ENCODE data around the gene METAP1.
"Not testable (repeated sequence)": the region's sequence is repeated elsewhere in the genome, so short reads cannot be mapped to it uniquely, and the experiment has no call there.

Gene METAP1

DNA sequence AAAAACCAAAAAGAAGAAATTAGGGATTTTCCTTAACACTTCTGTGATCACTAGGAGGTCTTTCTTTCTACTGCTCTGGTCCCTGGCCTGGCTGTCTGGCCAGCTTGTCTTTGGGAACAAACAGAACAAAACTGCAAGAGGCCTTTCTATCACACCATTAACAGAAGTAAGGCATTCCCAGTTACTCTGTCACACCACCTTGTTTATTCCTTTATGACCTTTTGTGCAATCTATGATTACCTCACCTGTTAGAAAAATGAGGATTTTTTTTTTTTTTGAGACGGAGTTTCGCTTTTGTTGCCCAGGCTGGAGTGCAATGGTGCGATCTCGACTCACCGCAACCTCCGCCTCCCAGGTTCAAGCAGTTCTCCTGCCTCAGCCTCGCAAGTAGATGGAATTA is 3.0 kb downstream of the METAP1 start:
- no peak for DNase-seq

DNA sequence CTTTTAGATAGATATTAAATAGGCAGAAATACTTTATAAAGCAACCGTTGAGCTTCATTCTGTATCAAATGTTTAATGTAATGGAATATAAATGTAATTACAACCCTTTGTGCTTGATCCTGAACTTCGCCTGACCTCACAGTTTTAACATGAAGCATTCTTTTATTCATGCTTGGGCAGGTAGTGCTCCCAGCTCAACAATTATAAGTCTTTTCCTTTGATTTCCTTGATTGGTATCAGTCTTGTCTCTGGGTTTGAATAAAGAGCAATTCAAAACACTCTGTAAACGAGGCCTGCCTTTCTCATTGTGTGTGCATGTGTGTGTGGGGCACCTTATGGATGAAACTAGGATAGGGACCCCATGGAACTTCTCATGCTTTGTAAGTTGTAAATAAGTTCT is 6.8 kb downstream of the METAP1 start:
- peak; percentile 12 for DNase-seq

DNA sequence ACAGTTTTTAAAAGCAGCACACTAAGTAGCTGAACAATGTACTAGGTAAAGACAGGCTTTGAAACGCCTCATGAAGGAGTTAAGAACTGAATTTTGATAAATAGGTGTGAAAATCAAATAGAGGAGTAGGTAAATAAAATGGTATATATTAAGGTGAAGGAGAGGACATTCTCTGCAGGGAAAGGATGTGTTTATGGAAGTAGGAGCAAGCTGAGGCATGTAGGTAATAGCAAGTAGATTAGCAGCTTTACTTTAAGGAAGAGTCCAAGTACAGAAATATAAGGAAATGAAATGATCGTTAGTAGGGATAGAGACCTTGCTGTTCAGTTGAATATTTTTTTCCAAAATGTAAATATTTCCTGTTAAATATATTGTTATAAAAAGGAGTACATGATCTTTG is 12.5 kb downstream of the METAP1 start:
- DNase-seq: no peak

DNA sequence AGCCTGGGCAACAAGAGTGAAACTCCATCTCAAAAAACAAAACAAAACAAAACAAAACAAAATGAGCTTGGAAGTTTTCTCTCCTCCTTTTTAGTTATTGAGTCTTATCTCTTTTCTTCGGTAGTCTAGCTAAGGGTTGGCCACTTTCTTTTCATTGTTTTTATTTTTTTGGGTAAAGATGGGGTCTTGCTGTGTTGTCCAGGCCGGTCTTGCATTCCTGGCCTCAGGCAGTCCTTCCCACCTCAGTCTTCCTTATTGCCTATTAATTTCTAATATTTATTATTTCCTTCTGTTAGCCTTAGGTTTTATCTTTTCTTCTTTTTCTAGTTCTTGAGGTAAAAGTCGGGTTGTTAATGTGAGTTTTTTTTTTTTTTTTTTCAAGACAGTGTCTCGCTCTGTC is 16.4 kb downstream of the METAP1 start:
- no peak for DNase-seq

DNA sequence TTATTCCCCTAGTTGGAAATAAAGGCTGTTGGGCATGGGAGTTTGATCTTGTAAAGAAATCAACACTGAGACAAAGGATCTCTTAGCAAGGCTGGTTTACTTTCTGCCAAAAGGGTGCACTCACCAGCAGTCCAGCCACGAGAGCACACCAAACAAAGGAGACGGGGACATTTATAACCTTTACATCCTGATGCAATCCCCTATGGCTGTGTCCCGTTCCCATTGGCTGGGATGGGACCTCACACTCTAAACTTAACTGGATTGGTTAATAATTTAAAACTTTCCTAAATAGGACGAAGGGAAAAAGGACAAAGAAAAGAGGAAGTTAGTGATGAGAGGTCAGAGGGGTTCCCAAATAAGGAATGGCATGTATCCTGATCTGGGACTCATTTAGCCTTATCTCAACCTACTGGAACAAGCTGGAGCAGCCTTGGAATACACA is 17.9 kb downstream of the METAP1 start:
- no peak for DNase-seq

DNA sequence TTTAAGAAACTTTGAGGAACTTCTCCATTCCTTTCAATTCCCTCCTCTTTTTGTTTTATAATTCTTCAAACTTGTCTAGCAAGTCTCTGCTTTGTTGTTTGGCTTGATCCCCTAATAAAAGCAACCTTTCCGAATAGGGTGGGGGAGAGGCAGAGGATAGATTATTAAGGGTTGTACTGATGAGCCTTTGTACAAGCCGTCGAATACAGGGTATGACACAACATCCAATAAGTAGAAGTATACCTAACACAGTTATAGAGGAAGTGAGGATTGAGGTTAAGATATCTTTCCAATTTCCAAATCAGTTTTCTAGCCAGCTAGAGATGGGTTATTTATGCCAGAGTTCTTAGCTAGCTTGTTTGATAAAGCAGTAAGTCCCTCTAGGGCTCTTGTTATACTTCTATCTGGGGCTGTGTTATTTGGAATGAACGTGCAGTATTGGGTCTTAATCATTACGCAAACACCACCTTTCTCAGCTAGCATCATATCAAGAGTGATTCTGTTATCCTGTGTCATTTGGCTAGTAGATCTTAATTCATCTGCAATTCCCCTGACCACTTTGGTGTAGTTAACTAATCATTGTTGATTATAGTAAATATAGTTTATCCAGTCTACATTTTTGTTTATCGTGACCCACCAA is 18.5 kb downstream of the METAP1 start:
- DNase-seq: no peak

DNA sequence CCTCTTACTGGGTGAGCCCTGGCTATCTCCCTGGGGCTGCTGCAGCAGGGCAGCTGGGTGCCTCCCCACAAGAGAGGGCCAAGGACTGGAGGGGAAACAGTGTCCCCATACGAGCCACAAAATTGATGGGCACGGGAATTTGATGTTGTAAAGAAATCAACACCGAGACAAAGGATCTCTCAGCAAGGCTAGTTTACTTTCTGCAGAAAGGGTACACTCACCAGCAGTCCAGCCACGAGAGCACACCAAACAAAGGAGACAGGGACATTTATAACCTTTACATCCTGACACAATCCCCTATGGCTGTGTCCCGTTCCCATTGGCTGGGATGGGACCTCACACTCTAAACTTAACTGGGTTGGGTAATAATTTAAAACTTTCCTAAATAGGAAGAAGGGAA is 25.9 kb downstream of the METAP1 start:
- DNase-seq: no peak

DNA sequence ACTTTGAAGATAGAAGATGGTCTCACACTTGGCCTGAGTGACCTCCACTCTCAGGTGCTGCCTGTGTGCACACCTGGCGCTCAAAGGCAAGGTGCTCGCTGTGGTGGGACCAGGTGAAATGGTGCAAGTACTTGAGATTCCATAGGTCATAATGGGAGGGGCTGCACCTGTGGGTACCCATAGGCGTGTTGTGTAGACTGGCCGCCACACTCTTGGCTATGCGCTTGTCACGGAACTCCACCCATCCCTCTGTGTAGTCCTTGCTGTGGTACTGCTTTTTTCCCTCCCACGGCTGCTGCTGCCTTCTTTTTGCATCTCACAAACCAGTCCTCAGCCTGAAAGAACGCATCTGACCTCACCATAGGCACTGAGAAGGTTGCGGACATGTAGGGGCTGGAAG is 27.0 kb downstream of the METAP1 start:
- DNase-seq: no peak

DNA sequence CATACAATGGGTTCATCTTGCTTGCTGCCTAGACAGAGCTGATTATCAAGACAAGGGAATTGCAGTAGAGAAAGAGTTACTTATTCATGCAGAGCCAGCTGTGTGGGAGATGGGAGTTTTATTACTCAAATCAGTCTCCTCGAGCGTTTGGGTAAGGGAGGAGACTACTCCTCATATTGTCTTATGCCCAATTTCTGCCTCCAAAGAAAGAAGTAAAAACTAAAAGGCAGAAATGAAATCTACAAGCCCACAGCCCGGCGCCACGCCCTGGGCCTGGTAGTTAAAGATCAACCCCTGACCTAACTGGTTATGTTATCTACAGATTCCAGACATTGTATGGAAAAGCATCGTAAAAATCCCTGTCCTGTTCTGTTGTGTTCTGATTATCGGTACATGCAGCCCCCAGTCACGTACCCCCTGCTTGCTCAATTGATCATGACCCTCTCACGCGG is 28.3 kb downstream of the METAP1 start:
- not testable (repeated sequence) for DNase-seq

DNA sequence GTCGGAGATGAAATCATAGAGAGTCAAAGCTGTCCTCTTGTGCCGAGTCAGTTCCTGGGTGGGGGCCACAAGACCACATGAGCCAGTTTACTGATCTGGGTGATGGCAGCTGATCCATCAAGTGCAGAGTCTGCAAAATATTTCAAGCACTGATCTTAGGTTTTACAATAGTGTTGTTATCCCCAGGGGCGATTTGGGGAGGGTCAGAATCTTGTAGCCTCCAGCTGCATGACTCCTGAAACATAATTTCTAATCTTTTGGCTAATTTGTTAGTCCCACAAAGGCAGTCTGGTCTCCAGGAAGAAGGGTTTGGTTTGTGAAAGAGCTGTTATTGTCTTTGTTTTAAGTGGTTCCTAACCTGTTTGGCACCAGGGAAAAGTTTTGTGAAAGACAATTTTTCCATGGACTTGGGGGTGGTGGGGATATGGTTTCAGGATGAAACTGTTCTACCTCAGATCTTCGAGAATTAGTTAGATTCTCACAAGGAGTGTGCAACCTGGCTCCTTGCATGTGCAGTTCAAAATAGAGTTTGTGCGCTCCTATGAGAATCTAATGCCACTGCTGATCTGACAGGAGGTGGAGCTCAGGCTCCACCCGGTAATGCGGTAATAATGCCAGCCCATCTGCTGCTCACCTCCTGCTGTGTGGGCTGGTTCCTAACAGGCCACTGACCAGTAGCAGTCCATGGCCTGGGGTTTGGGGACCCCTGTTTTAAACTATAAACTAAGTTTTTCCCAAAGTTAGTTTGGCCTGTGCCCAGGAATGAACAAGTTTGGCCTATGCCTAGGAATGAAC is 29.2 kb downstream of the METAP1 start:
- peak; percentile 23 for DNase-seq

DNA sequence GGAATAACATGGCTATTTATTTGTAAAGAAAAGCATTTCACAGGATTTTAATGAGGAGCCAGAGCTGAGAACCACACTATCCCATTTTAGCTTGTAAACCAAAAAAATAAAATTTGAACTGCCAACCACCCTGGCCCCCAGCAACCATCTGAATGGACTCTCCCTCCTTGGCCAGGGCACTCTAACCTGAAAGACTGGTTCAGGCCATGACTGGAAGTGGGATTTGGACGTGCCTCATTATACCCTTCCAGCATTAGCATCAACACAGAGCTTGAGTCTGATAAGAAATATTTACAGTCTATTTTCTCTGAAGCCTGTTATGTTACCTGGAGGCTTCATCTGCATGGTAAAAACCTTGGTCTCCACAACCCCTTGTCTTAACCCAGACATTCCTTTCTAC is 30.0 kb downstream of the METAP1 start:
- DNase-seq: no peak

DNA sequence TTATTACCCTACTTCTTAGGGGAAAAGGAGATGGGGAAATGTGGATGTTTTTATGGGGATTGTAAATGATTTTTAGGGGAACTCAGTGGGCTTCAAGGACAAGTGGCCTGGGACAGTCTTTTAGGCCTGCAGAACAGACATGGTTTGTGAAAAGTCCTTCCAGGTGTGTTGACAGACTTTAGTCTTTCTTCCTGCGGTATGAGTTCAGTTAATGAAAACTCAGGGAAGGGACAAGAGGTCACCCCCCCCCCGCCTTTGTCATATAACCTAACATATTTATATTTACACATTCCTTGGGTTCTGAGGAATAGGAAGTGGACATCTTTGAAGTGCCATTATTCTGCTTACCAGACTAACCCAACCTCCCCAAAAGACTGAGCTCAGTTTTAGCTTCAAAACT is 31.8 kb downstream of the METAP1 start:
- DNase-seq: no peak

DNA sequence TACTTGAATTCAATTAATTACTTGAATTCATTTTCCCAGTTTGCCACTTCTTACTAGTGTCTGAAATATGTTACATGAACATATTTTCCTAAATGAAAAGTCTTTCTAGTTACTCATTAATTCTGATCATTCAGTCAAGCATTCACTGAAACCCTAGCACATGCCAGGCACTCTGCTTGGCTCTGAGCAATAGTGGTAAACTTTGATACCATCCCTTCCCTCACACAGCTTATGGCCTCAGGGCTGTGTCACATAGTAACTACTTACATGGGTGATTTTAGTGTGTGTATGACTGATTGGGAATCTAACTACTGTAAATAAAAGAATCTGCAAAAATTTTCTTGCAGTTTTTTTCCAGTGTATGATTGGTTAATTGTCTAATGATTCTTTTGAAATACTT is 32.7 kb downstream of the METAP1 start:
- no peak for DNase-seq

DNA sequence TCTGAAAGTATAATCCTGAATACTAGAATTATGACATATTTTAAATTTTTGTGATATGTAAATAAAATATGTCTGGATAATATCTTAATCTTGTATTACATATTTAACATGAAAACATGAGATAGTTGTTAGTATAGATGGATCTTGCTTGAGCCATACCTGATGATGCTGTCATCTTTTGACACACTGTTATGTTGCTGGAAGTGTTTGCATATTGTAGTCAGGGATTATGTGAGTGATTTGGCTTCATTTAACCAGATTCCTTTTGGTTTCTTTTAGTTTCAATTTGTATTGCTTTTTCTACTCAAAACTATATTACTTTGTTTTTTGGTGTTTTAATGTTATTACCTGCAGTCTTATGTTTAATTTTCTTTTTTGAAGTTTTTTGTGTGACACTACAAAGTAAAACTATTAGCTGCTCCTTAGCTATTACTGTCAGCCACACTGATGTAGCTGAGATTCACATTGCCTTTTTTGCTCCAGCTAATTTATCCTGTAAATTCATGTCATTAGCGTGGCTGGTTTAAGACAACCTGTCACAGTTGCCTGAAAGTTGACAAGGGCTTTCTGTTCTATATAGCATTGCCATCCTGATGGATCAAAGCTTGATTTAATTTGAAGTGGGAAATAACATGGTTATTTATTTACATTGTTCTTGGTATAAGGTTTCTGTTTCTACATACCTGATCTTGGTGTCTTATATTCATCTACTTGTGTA is 33.7 kb downstream of the METAP1 start:
- DNase-seq: no peak

DNA sequence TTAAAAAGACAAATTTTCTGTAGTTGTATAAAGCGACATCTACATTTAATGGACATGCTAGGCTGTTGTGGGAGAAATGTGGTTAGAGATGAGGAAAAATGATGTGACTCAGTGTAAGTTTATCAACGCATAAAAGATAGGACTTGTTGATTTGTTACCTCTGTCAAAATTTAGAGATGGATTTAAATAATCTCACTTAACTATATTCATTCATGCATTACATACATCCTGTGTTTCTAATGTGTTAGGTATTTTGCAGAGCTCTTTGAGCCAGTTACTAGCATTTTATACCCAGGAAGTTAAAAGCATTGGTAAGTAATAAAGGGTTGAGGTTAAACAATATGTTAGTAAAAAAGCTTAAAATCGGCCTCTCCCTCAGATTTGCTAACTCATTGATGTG is 34.3 kb downstream of the METAP1 start:
- no peak for DNase-seq

DNA sequence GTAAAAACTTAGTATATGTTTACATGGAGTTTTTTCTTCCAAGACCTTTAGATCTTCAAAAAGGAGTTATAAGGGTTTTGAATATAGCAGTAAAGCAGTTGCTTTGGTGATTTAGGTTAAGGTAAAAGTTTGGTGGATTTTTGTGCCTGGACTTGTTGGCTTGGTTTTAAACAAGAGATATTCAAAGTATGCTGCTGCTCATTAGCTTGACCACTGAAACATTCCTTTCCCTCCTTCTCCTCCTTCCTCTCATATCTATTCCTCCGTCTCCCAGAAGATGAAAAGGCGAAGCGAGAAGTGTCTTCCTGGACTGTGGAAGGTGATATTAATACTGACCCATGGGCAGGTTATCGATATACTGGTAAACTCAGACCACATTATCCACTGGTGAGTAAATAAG is 38.4 kb downstream of the METAP1 start:
- no peak for DNase-seq

DNA sequence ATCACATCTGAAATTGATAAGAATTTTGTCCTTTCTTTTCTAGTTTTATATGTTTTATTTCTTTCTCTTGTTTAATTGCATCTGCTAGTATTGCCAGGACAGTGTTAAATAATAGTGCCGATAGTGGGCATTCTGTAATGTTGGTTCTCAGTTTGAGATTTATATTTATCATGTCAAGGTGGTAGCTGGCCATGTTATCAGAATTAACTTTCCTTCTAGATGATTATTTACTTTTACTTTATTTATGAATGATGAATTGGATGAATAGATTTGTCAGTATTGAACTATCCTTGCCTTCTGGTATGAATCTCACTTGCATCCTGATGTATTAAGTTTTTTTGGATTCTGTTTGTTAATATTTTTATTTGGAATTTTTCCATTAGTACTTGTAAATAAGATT is 42.7 kb downstream of the METAP1 start:
- no peak for DNase-seq

DNA sequence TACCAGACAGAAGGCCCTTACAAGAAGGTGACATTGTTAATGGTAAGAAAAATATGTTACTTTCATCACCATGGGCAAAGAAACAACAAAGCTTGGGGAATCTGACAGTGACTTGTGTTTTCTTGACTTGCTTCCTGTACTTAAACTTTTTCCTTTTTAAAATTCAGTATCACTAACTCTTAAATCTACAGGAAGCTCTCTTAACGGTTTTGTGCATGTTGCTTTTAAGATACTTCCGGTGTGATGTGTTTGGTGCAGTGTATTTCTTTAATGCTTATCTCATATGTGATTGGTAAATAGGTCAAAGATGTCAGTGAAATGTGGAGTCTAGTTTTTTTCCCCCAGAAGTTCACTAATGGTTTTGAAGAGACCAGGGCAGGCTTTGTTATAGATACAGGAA is 47.8 kb downstream of the METAP1 start:
- no peak for DNase-seq

DNA sequence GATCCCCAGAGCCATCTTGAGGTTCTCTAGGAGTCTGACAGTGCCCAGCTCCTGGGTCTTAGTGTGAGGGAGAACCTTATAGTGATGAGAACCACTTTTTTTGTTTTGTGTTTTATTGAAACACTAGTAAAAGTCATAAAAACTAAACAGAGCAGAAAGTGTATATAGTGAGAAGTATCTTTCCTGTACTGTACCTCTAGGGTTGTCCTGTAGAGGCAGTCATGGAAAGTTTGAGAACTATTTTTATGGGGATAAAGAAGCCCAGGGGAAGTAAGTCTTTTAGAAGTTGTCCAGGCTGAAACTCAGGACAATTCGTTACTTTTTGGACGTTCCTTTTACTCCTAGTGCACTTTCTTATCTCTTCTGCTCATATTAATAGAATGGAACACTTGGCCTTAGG is 52.2 kb downstream of the METAP1 start:
- DNase-seq: no peak

DNA sequence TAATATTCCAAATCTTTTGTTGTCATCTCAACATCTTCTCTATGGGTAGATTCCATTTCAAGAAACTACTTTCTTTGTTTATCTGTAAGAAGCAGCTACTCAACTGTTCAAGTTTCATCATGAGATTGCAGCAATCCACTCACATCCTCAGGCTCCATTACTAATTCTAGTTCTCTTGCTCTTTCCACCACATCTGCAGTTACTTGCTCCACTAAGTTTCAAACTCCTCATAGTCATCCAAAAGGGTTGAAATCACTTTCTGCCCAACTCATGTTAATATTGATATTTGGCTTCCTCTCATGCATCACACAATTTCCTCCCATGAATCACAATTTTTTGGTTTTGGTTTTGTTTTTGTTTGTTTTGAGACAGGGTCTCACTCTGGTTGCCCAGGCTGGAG is 57.4 kb downstream of the METAP1 start:
- no peak for DNase-seq

DNA sequence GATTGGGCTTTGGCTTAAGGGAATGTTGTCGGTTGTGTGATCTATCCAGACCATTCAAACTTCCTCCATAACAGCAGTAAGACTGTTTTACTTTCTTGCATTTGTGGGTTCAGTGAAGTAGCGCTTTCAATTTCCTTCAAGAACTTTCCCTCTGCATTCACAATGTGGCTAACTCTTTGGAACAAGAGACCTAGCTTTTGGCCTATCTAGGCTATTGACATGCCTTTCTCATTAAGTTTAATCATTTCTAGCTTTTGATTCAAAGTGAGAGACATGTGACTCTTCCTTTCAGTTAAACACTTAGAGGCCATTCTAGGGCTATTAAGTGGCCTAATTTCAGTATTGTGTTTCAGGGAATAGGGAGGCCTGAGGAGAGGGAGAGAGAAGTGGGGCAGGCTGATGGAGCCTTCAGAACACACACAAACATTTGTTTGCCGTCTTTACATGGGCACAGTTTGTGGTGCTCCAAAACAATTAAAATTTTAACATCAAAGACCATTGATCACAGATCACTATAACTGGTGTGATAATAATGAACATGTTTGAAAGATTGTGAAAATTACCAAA is 59.0 kb downstream of the METAP1 start:
- peak; percentile 18 for DNase-seq

DNA sequence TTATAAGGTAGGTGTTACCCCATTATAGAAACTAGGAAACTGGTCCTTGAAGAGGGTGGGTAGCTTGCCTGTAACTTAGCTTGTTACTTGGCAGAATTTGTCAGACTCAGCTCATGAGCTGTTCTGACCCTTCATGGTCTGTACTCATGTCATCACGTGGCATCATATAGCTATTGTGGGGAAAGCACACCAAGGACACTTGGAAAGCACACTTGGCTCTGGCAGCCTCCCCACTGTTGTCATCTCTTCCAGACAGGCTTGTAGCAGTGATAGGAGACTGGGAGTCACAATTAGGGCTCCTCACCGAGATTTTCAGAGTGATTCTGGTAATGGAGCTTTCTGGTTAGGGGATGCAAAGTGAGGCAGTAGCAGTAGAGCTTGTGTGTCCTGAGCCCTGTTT is 62.7 kb downstream of the METAP1 start:
- no peak for DNase-seq

DNA sequence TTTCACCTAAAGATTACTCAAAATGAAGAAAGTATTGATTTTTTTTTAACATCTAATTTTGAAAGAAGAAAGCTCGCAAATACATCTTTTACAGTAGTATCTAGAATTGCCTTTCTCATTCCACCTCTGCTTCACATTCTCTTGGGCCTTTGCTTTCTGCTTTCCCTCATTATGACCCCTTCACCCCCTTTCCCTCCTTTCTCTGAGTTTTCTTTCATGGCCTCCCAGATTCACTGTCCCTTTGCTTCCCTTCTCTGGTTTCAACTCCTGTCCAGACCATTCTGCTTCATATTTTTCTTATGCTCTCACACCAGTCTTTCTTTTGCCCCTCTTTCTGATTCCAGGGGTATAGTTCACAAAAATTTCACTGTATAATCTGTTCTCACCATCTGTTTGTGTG is 64.0 kb downstream of the METAP1 start:
- DNase-seq: no peak
